K562 (cell line): ENCODE measurements around the gene GPR15LG. TPM values are rescaled to one million over a fixed set of nuclear protein-coding genes. Genes with fewer than 3 reads are reported as not detected.

Source experiments
- ARID3B ChIP-seq: fragments of 250-450 bp; sonication (Bioruptor Pico); IDR thresholded peaks from 2 replicates; pipeline ENCODE4 v1.4.0; 2020; ENCODE audit warnings: borderline replicate concordance
- DEAF1 ChIP-seq: fragments of 450-650 bp; formaldehyde crosslinking; IDR thresholded peaks from 2 replicates; pipeline ENCODE4 v1.4.0; 2020; ENCODE audit warnings: mild to moderate bottlenecking, moderate library complexity
- FOXP1 ChIP-seq: sonication (generic); formaldehyde crosslinking; IDR thresholded peaks from 2 replicates; pipeline ENCODE4 v1.8.0; 2022; ENCODE audit warnings: mild to moderate bottlenecking, missing genetic modification reagents
- GABPB1 ChIP-seq: sonication (generic); formaldehyde crosslinking; IDR thresholded peaks from 2 replicates; pipeline ENCODE4 v1.8.0; 2022; ENCODE audit warnings: mild to moderate bottlenecking, missing genetic modification reagents
- GATA2 ChIP-seq: sonication (generic); formaldehyde crosslinking; IDR thresholded peaks from 2 replicates; pipeline ENCODE4 v1.4.0; 2020; ENCODE audit warnings: mild to moderate bottlenecking, missing genetic modification reagents
- GTF2B ChIP-seq: IDR thresholded peaks from 2 replicates; pipeline ENCODE4 v1.6.1; 2011; ENCODE audit not compliant: insufficient read length; ENCODE audit errors: extremely low read depth
- HNRNPH1 ChIP-seq: fragments of 200-400 bp; formaldehyde crosslinking; optimal IDR thresholded peaks from 2 replicates; pipeline ENCODE3; 2017; ENCODE audit warnings: low read depth, mild to moderate bottlenecking, low read length, moderate library complexity
- IRF9 ChIP-seq: fragments of 450-650 bp; IDR thresholded peaks from 2 replicates; pipeline ENCODE4 v1.6.1; 2016; ENCODE audit warnings: missing biosample characterization, missing genetic modification characterization
- OTX1 ChIP-seq: fragments of 450-650 bp; formaldehyde crosslinking; IDR thresholded peaks from 2 replicates; pipeline ENCODE4 v1.4.0; 2022; ENCODE audit warnings: mild to moderate bottlenecking
- RBFOX2 ChIP-seq: fragments of 200-400 bp; formaldehyde crosslinking; IDR thresholded peaks from 2 replicates; pipeline ENCODE4 v1.6.1; 2017; ENCODE audit warnings: low read depth, mild to moderate bottlenecking, low read length, moderate library complexity
- SRSF3 ChIP-seq: fragments of 200-400 bp; formaldehyde crosslinking; IDR thresholded peaks from 2 replicates; pipeline ENCODE4 v1.6.1; 2016; ENCODE audit warnings: mild to moderate bottlenecking, low read length, moderate library complexity; ENCODE audit not compliant: insufficient read depth
- ZNF23 ChIP-seq: fragments of 250-450 bp; sonication (Bioruptor Pico); IDR thresholded peaks from 2 replicates; pipeline ENCODE4 v1.4.0; 2020; ENCODE audit warnings: mild to moderate bottlenecking
- ZNF324 ChIP-seq: fragments of 250-450 bp; sonication (Bioruptor Pico); IDR thresholded peaks from 2 replicates; pipeline ENCODE4 v1.4.0; 2020; ENCODE audit warnings: mild to moderate bottlenecking
- ZNF512 ChIP-seq: IDR thresholded peaks from 2 replicates; pipeline ENCODE4 v1.6.1; 2016; ENCODE audit warnings: missing genetic modification characterization, missing compliant biosample characterization
- ZNF586 ChIP-seq: fragments of 450-650 bp; formaldehyde crosslinking; conservative IDR thresholded peaks from 2 replicates; pipeline ENCODE4 v1.4.0; 2020; ENCODE audit warnings: mild to moderate bottlenecking, moderate library complexity
- ZNF707 ChIP-seq: fragments of 250-450 bp; sonication (Bioruptor Pico); conservative IDR thresholded peaks from 2 replicates; pipeline ENCODE4 v1.8.0; 2022; ENCODE audit warnings: inconsistent platforms, mild to moderate bottlenecking, moderate library complexity
- ZNF830 ChIP-seq: fragments of 250-450 bp; sonication (Bioruptor Pico); IDR thresholded peaks from 2 replicates; pipeline ENCODE4 v1.5.0; 2021; ENCODE audit warnings: mild to moderate bottlenecking
- polyA plus RNA-seq, 8 experiments: library from polyadenylated mRNA; depleted of rRNA in 4 of 8; stranded (reverse) in 5 of 8; unstranded in 3 of 8; fragments of >200 nt; fragmentation: Nextera tagmentation in 2 of 8; fragmentation: Illumina TruSeq in 1 of 8; extraction: Ambion mirVana in 2 of 8; extraction: Trizol in 1 of 8; gene quantifications; 2 replicates each; pipeline versions ENCODE4 v1.2.1 to v1.2.3, GENCODE V29; 2011 to 2014; ENCODE audit warnings: inconsistent platforms in 1 of 8, missing spikeins in 1 of 8
- total RNA-seq, 7 experiments: library from RNA; depleted of rRNA in 6 of 7; stranded (reverse); fragments of >200 nt in 6 of 7; fragmentation: Illumina TruSeq in 2 of 7; extraction: Trizol in 2 of 7; gene quantifications; 2 replicates each; pipeline versions ENCODE4 v1.2.1 to v1.2.3, GENCODE V29; 2011 to 2021; ENCODE audit warnings: low replicate concordance in 1 of 7

Gene GPR15LG
- total and polyA plus RNA-seq, 9 of the 15 experiments (the other 6 are each of a cell fraction or from before 2014, with no cell fraction given), result 0.51 TPM; not detected in 8

- TF ChIP-seq IRF9 (tag) (peak; percentile 94), ZNF586 (no peak), ARID3B (CRISPR knock-in tag) (no peak; the same call in 1 of the 2 replicates), ZNF830 (CRISPR knock-in tag) (peak; percentile 86; the same call in 1 of the 2 replicates), GATA2 (CRISPR knock-in tag) (no peak), OTX1 (CRISPR knock-in tag) (peak; percentile 59; the same call in 1 of the 2 replicates), ZNF707 (CRISPR knock-in tag) (no peak), ZNF512 (tag) (no peak), FOXP1 (CRISPR knock-in tag) (peak; percentile 93), RBFOX2 (peak; percentile 100), SRSF3 (peak; percentile 86), HNRNPH1 (no peak), GTF2B (no peak), ZNF324 (CRISPR knock-in tag) (0 out of 2 replicates have a peak, but pooled peaks have one; percentile 10), ZNF23 (no peak), DEAF1 (no peak), GABPB1 (peak; percentile 93)
Measured at GRCh38 chr10:84139126-84140035, 34.2 kb upstream of the GPR15LG start, which contains the start of gene GHITM (continued).
